B cell (primary cell): ENCODE measurements around the gene LSMEM2.

Experiments used
- CTCF ChIP-seq: fragments of 200-600 bp; IDR thresholded peaks from one replicate; pipeline ENCODE4 v1.8.0; 2022; ENCODE audit warnings: antibody characterized with exemption, mild to moderate bottlenecking
- EZH2 ChIP-seq: IDR thresholded peaks from 2 replicates; pipeline ENCODE4 v1.6.1; 2012; ENCODE audit warnings: borderline replicate concordance, low read depth, mild to moderate bottlenecking, moderate library complexity, low read length; ENCODE audit not compliant: insufficient read depth, poor library complexity, severe bottlenecking

DNA sequence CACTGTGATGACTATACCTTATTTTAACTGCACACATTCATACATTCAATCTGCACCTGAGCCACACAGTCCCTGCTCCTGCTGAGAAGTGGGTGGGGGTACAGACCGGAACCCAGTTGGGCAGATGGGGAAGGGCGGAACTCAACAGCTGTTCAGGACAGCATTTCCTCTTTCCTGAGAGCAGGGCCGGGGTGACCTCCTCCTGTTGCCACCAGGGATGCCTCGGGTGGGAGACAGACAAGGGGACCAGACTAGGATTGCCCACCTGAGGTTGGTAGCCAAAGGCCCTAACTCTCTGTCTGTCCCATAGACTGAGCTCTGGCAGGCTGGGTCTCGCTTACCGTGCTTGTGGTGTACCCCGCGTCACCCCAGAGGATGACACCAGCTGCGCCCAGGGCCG lies 39.7 kb downstream of the LSMEM2 start:
- TF ChIP-seq CTCF (no peak), EZH2 (no peak)
